ENCODE results near the gene SMARCA2.

DNA sequence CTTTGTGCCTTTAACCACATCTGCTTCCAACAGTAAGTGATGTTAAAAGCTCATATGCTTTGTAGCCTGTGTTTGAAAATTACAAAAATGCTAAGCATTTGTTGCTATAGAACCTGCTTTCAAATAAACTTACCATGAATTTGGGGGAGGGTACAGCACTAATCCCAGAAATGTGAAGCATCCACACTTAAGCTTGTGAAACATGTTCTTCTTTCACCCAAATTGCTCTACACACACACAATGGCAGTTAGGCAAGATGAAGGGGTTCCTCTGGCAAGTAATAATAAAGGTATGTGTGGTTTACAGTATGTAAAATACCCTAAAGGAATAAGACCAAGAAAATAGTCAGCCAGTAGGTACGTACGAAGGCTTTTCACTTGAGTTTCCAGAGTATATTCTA is 165.6 kb downstream of the SMARCA2 start:
- TF ChIP-seq EZH2 (IDR thresholded peaks at IDR 0.05): no peak
- no peak for TF ChIP-seq POLR2AphosphoS5 (IDR thresholded peaks at IDR 0.05; ENCODE audit: borderline replicate concordance, low read depth, low read length)
